Peyer's patch (tissue), 4 donors: ENCODE measurements around the gene N4BP3.

Source experiments
- CTCF ChIP-seq, 6 experiments: fragments of 450-650 bp in 4 of 6; fragments of 200-600 bp in 2 of 6; sonication (generic) in 1 of 6; IDR thresholded peaks; one replicate each; pipeline ENCODE4 v1.5.1; 2017 to 2019; ENCODE audit warnings: antibody characterized with exemption in 6 of 6, mild to moderate bottlenecking in 3 of 6, moderate library complexity in 1 of 6
- POLR2A ChIP-seq, 2 donors: fragments of 450-650 bp; IDR thresholded peaks; one replicate each; pipeline ENCODE4 v1.5.1; 2017; ENCODE audit warnings: antibody characterized with exemption in 2 of 2, mild to moderate bottlenecking in 2 of 2, moderate library complexity in 2 of 2

GRCh38 chr5:178068293-178068692 lies 45.0 kb upstream of the N4BP3 start:
- TF ChIP-seq CTCF (IDR thresholded peaks at IDR 0.05) (no peak), POLR2A (IDR thresholded peaks at IDR 0.05) (no peak)
